Skeletal muscle satellite cell (primary cell): ENCODE measurements around the gene HOMER3.

ENCODE experiments used
- H3K27me3 ChIP-seq: 2 replicates; pipeline ENCODE4 v1.7.0; 2013; ENCODE audit warnings: low read length; ENCODE audit not compliant: control insufficient read depth, insufficient read depth
- H3K36me3 ChIP-seq: 2 replicates; pipeline ENCODE4 v1.7.0; 2013; ENCODE audit warnings: mild to moderate bottlenecking, control low read depth, low read length; ENCODE audit not compliant: insufficient read depth
- H3K4me1 ChIP-seq: 2 replicates; pipeline ENCODE4 v1.7.0; 2013; ENCODE audit warnings: low read length; ENCODE audit not compliant: control insufficient read depth, insufficient read depth
- H3K4me2 ChIP-seq: 2 replicates; pipeline ENCODE4 v1.7.0; 2013; ENCODE audit warnings: mild to moderate bottlenecking, low read length
- H3K4me3 ChIP-seq: 2 replicates; pipeline ENCODE4 v1.7.0; 2013; ENCODE audit warnings: low read length
- H3K9ac ChIP-seq: 2 replicates; pipeline ENCODE4 v1.7.0; 2013; ENCODE audit warnings: mild to moderate bottlenecking, low read depth, low read length, moderate library complexity
- H3K9me3 ChIP-seq: replicated peaks from 2 replicates; pipeline ENCODE4 v1.7.0; 2013; ENCODE audit warnings: mild to moderate bottlenecking, control low read depth, low read length

The HOMER3 gene

GRCh38 chr19:18881491-18881890 lies 59.5 kb downstream of the HOMER3 start:
- H3K9me3 ChIP-seq: no peaks in the 10 kb centered on the region
- H3K36me3 ChIP-seq: no peaks in the 10 kb centered on the region
- H3K4me1 ChIP-seq: no peaks in the 10 kb centered on the region
- H3K27me3 ChIP-seq: no peaks in the 10 kb centered on the region
- H3K9ac ChIP-seq: no peak overlapping the region
- H3K4me3 ChIP-seq: no peak overlapping the region
- no peak overlapping the region for H3K4me2 ChIP-seq

GRCh38 chr19:18879579-18880373 lies 61.2 kb downstream of the HOMER3 start:
- Histone ChIP-seq H3K4me1 (no peaks in the 10 kb centered on the region), H3K9me3 (no peaks in the 10 kb centered on the region), H3K27me3 (no peaks in the 10 kb centered on the region), H3K9ac (no peak overlapping the region), H3K4me3 (no peak overlapping the region), H3K4me2 (no peak overlapping the region), H3K36me3 (no peaks in the 10 kb centered on the region)
